HepG2 (cell line): Measurements from ENCODE around the gene HOXA9. TPM values are rescaled to one million over a fixed set of nuclear protein-coding genes. Genes with fewer than 3 reads are reported as not detected.

Experiments
- ELK4 ChIP-seq: sonication (generic); formaldehyde crosslinking; IDR thresholded peaks from 2 replicates; pipeline ENCODE4 v1.9.0; 2021; ENCODE audit warnings: missing genetic modification reagents, borderline replicate concordance
- EP300 ChIP-seq, 3 experiments: sonication (generic) in 1 of 3; formaldehyde crosslinking in 1 of 3; IDR thresholded peaks; 2 replicates each; pipeline versions ENCODE4 v1.5.1 to v1.6.1; 2011 to 2020; ENCODE audit warnings: low read depth in 2 of 3, low read length in 2 of 3, borderline replicate concordance in 1 of 3, improper control_type of control experiment in 1 of 3, mild to moderate bottlenecking in 1 of 3, missing genetic modification reagents in 1 of 3, moderate library complexity in 1 of 3
- HIVEP1 ChIP-seq: sonication (generic); formaldehyde crosslinking; IDR thresholded peaks from 2 replicates; pipeline ENCODE4 v1.4.0; 2020; ENCODE audit warnings: mild to moderate bottlenecking, missing genetic modification reagents
- HOXA3 ChIP-seq: sonication (generic); formaldehyde crosslinking; IDR thresholded peaks from 2 replicates; pipeline ENCODE4 v1.5.0; 2020; ENCODE audit warnings: missing genetic modification reagents
- ISL2 ChIP-seq: sonication (generic); formaldehyde crosslinking; IDR thresholded peaks from 2 replicates; pipeline ENCODE4 v1.5.0; 2020; ENCODE audit warnings: missing genetic modification reagents
- KDM1A ChIP-seq: IDR thresholded peaks from 2 replicates; pipeline ENCODE4 v1.6.1; 2016; ENCODE audit warnings: missing compliant biosample characterization
- PHF20 ChIP-seq: sonication (generic); formaldehyde crosslinking; IDR thresholded peaks from 2 replicates; pipeline ENCODE4 v1.5.0; 2020; ENCODE audit warnings: mild to moderate bottlenecking, missing genetic modification reagents
- RARA ChIP-seq: IDR thresholded peaks from 2 replicates; pipeline ENCODE4 v1.6.1; 2016; ENCODE audit warnings: missing genetic modification reagents, missing compliant biosample characterization
- SMARCC2 ChIP-seq: fragments of 450-650 bp; IDR thresholded peaks from 2 replicates; pipeline ENCODE4 v1.6.1; 2017; ENCODE audit warnings: antibody characterized with exemption, mild to moderate bottlenecking
- SOX6 ChIP-seq, 2 experiments: fragments of 450-650 bp in 1 of 2; sonication (generic) in 1 of 2; formaldehyde crosslinking in 1 of 2; IDR thresholded peaks; 2 replicates each; pipeline versions ENCODE4 v1.4.0 to v1.6.1; 2017 to 2020; ENCODE audit warnings: antibody characterized with exemption in 1 of 2, mild to moderate bottlenecking in 1 of 2, missing genetic modification reagents in 1 of 2
- TSC22D2 ChIP-seq: sonication (generic); formaldehyde crosslinking; IDR thresholded peaks from 2 replicates; pipeline ENCODE4 v1.5.1; 2020; ENCODE audit warnings: missing genetic modification reagents, mild to moderate bottlenecking, borderline replicate concordance
- ZBTB8A ChIP-seq: sonication (generic); formaldehyde crosslinking; IDR thresholded peaks from 2 replicates; pipeline ENCODE4 v1.4.0; 2020; ENCODE audit warnings: mild to moderate bottlenecking, low read depth, missing genetic modification reagents, borderline replicate concordance
- ZFP36L1 ChIP-seq: sonication (generic); formaldehyde crosslinking; IDR thresholded peaks from 2 replicates; pipeline ENCODE4 v1.8.0; 2022; ENCODE audit warnings: mild to moderate bottlenecking, missing genetic modification reagents, moderate library complexity
- ZFY ChIP-seq: sonication (generic); formaldehyde crosslinking; IDR thresholded peaks from 2 replicates; pipeline ENCODE4 v1.4.0; 2020; ENCODE audit warnings: missing genetic modification reagents
- ZNF264 ChIP-seq: sonication (generic); formaldehyde crosslinking; IDR thresholded peaks from 2 replicates; pipeline ENCODE4 v1.4.0; 2020; ENCODE audit warnings: missing genetic modification reagents
- ZNF468 ChIP-seq: sonication (generic); formaldehyde crosslinking; IDR thresholded peaks from 2 replicates; pipeline ENCODE4 v1.8.0; 2022; ENCODE audit warnings: mild to moderate bottlenecking, moderate library complexity, missing genetic modification reagents
- ZNF572 ChIP-seq: sonication (generic); formaldehyde crosslinking; IDR thresholded peaks from 2 replicates; pipeline ENCODE4 v1.5.1; 2020; ENCODE audit warnings: mild to moderate bottlenecking, missing genetic modification reagents
- ZNF614 ChIP-seq: IDR thresholded peaks from 2 replicates; pipeline ENCODE4 v1.6.1; 2018; ENCODE audit warnings: missing biosample characterization, missing genetic modification reagents, inconsistent platforms, borderline replicate concordance
- ZNF839 ChIP-seq: sonication (generic); formaldehyde crosslinking; IDR thresholded peaks from 2 replicates; pipeline ENCODE4 v1.4.0; 2020; ENCODE audit warnings: missing genetic modification reagents, mild to moderate bottlenecking, borderline replicate concordance
- ZNF883 ChIP-seq: sonication (generic); formaldehyde crosslinking; IDR thresholded peaks from 2 replicates; pipeline ENCODE4 v1.5.1; 2020; ENCODE audit warnings: mild to moderate bottlenecking, missing genetic modification reagents; ENCODE audit errors: not compliant biosample characterization
- polyA plus RNA-seq, 8 experiments: library from polyadenylated mRNA; depleted of rRNA in 3 of 8; stranded (reverse) in 7 of 8; unstranded in 1 of 8; fragments of >200 nt; fragmentation: Illumina TruSeq in 4 of 8; extraction: Trizol in 4 of 8; gene quantifications; 2 replicates each; pipeline versions ENCODE4 v1.2.1 to v1.2.3, GENCODE V29; 2011 to 2016; ENCODE audit warnings: low read depth in 4 of 8, missing spikeins in 1 of 8, mixed read lengths in 1 of 8; ENCODE audit not compliant: insufficient read depth in 1 of 8
- total RNA-seq, 5 experiments: library from RNA; depleted of rRNA; stranded (reverse); fragments of >200 nt; fragmentation: Illumina TruSeq; extraction: Trizol; gene quantifications; 2 replicates each; pipeline ENCODE4 v1.2.3, GENCODE V29; 2016; ENCODE audit warnings: low read depth in 1 of 5
- TF ChIP-seq, protein P1 (sequence below): sonication (generic); formaldehyde crosslinking; IDR thresholded peaks from 2 replicates; pipeline ENCODE4 v1.5.0; 2020; ENCODE audit warnings: mild to moderate bottlenecking, missing genetic modification reagents, borderline replicate concordance
- TF ChIP-seq, protein P2 (sequence below): sonication (generic); formaldehyde crosslinking; IDR thresholded peaks from 2 replicates; pipeline ENCODE4 v1.8.0; 2022; ENCODE audit warnings: mild to moderate bottlenecking, missing genetic modification reagents, borderline replicate concordance

The HOXA9 gene
- total and polyA plus RNA-seq, 2 of the 13 experiments (the other 11 are each of a cell fraction or from before 2014, with no cell fraction given) = not detected

- TF ChIP-seq, protein P1, sequence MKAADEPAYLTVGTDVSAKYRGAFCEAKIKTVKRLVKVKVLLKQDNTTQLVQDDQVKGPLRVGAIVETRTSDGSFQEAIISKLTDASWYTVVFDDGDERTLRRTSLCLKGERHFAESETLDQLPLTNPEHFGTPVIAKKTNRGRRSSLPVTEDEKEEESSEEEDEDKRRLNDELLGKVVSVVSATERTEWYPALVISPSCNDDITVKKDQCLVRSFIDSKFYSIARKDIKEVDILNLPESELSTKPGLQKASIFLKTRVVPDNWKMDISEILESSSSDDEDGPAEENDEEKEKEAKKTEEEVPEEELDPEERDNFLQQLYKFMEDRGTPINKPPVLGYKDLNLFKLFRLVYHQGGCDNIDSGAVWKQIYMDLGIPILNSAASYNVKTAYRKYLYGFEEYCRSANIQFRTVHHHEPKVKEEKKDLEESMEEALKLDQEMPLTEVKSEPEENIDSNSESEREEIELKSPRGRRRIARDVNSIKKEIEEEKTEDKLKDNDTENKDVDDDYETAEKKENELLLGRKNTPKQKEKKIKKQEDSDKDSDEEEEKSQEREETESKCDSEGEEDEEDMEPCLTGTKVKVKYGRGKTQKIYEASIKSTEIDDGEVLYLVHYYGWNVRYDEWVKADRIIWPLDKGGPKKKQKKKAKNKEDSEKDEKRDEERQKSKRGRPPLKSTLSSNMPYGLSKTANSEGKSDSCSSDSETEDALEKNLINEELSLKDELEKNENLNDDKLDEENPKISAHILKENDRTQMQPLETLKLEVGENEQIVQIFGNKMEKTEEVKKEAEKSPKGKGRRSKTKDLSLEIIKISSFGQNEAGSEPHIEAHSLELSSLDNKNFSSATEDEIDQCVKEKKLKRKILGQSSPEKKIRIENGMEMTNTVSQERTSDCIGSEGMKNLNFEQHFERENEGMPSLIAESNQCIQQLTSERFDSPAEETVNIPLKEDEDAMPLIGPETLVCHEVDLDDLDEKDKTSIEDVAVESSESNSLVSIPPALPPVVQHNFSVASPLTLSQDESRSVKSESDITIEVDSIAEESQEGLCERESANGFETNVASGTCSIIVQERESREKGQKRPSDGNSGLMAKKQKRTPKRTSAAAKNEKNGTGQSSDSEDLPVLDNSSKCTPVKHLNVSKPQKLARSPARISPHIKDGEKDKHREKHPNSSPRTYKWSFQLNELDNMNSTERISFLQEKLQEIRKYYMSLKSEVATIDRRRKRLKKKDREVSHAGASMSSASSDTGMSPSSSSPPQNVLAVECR = peak; percentile 68
- TF ChIP-seq ZFY (CRISPR knock-in tag) (peak; percentile 68; the same call in 1 of the 2 replicates), ZNF468 (CRISPR knock-in tag) (no peak), TSC22D2 (no peak), ELK4 (CRISPR knock-in tag) (no peak), ZFP36L1 (CRISPR knock-in tag) (peak; percentile 48; the same call in 1 of the 2 replicates), SOX6 (IDR thresholded peaks at IDR 0.05) (no peak), SOX6 (CRISPR knock-in tag; IDR thresholded peaks at IDR 0.05) (peak; percentile 85), ZNF614 (CRISPR knock-in tag) (peak; percentile 67), ZNF839 (no peak; the same call in 1 of the 2 replicates), SMARCC2 (no peak), ZNF572 (CRISPR knock-in tag) (no peak), ISL2 (CRISPR knock-in tag) (peak; percentile 54; the same call in 1 of the 2 replicates), EP300 (IDR thresholded peaks at IDR 0.05; ENCODE audit: low read depth in 2 of 2, low read length in 2 of 2) (peak; percentile 64 to 79; a peak in 3 of 4 replicates), EP300 (CRISPR knock-in tag; IDR thresholded peaks at IDR 0.05; ENCODE audit: borderline replicate concordance) (peak; percentile 41; the same call in 1 of the 2 replicates), PHF20 (CRISPR knock-in tag) (0 out of 2 replicates have a peak, but pooled peaks have one; percentile 44), HIVEP1 (no peak; the same call in 1 of the 2 replicates), ZNF264 (CRISPR knock-in tag) (peak; percentile 28; the same call in 1 of the 2 replicates), HOXA3 (CRISPR knock-in tag) (peak; percentile 13; the same call in 1 of the 2 replicates), ZNF883 (CRISPR knock-in tag) (no peak), ZBTB8A (no peak), RARA (CRISPR knock-in tag) (peak; percentile 89), KDM1A (CRISPR knock-in tag) (no peak)
- TF ChIP-seq, protein P2, sequence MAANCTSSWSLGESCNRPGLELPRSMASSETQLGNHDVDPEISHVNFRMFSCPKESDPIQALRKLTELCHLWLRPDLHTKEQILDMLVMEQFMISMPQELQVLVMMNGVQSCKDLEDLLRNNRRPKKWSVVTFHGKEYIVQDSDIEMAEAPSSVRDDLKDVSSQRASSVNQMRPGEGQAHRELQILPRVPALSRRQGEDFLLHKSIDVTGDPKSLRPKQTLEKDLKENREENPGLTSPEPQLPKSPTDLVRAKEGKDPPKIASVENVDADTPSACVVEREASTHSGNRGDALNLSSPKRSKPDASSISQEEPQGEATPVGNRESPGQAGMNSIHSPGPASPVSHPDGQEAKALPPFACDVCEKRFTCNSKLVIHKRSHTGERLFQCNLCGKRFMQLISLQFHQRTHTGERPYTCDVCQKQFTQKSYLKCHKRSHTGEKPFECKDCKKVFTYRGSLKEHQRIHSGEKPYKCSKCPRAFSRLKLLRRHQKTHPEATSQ (CRISPR knock-in tag) = 0 out of 2 replicates have a peak, but pooled peaks have one; percentile 49
Observed at GRCh38 chr7:27122077-27122910, 43.0 kb downstream of the HOXA9 start (continued).
